H4 (cell line): ENCODE data around the gene MUSTN1. TPM values are rescaled to one million over a fixed set of nuclear protein-coding genes. Genes with fewer than 3 reads are reported as not detected.

ENCODE experiments used
- DNase-seq: peaks from one replicate; pipeline ENCODE4 v3.0.0-alpha.2; 2015; ENCODE audit warnings: low spot score
- total RNA-seq: library from RNA; depleted of rRNA; stranded (reverse); fragments of >200 nt; shearing (Covaris generic); gene quantifications from 2 replicates; pipeline ENCODE4 v1.2.3, GENCODE V29; 2014

Gene MUSTN1
- total RNA-seq, 1 experiment from 2014 or later, result not detected

GRCh38 chr3:52805270-52806039 lies 29.4 kb downstream of the MUSTN1 start:
- no peak for DNase-seq

GRCh38 chr3:52801839-52802238 lies 33.0 kb downstream of the MUSTN1 start:
- no peak for DNase-seq

GRCh38 chr3:52800079-52800478 lies 34.7 kb downstream of the MUSTN1 start:
- no peak for DNase-seq

- peak; percentile 17 for DNase-seq
Observed at GRCh38 chr3:52798978-52799476, 35.8 kb downstream of the MUSTN1 start.

- DNase-seq, result no peak
Observed at GRCh38 chr3:52798376-52798977, 36.3 kb downstream of the MUSTN1 start.

- no peak for DNase-seq
Observed at GRCh38 chr3:52796411-52796810, 38.4 kb downstream of the MUSTN1 start.

- DNase-seq, result no peak
Observed at GRCh38 chr3:52795298-52795900, 39.4 kb downstream of the MUSTN1 start.

- DNase-seq, result no peak
Observed at GRCh38 chr3:52794612-52795099, 40.2 kb downstream of the MUSTN1 start, which contains the start of gene ITIH3. Gene ITIH3, plus strand, starts transcription at chr3:52794796. Its CDS starts 8 bp downstream, at chr3:52794804.

- no peak for DNase-seq
Observed at GRCh38 chr3:52793702-52794611, 40.9 kb downstream of the MUSTN1 start.

- no peak for DNase-seq
Observed at GRCh38 chr3:52792961-52793695, 41.7 kb downstream of the MUSTN1 start.

- DNase-seq, result no peak
Observed at GRCh38 chr3:52792413-52792812, 42.4 kb downstream of the MUSTN1 start.

GRCh38 chr3:52791928-52792327 lies 42.9 kb downstream of the MUSTN1 start:
- no peak for DNase-seq

- no peak for DNase-seq
Observed at GRCh38 chr3:52791366-52791765, 43.5 kb downstream of the MUSTN1 start.

- no peak for DNase-seq
Observed at GRCh38 chr3:52790741-52791140, 44.1 kb downstream of the MUSTN1 start.

GRCh38 chr3:52790337-52790736 lies 44.5 kb downstream of the MUSTN1 start:
- no peak for DNase-seq

GRCh38 chr3:52789746-52790040 lies 45.1 kb downstream of the MUSTN1 start:
- no peak for DNase-seq

- DNase-seq, result no peak
Observed at GRCh38 chr3:52788890-52789745, 45.7 kb downstream of the MUSTN1 start.

GRCh38 chr3:52787672-52788625 lies 46.9 kb downstream of the MUSTN1 start:
- no peak for DNase-seq

- DNase-seq, result no peak
Observed at GRCh38 chr3:52787246-52787645, 47.6 kb downstream of the MUSTN1 start.
